Adipose tissue (tissue), 3 donors: Measurements from ENCODE around the gene ACTR6. TPM values are rescaled to one million over a fixed set of nuclear protein-coding genes. Genes with fewer than 3 reads are reported as not detected.
"Not testable (repeated sequence)": the region's sequence is repeated elsewhere in the genome, so short reads cannot be mapped to it uniquely, and the experiment has no call there.

Experiments used
- H3K27ac ChIP-seq: one replicate; pipeline ENCODE4 v1.5.1; 2013; ENCODE audit warnings: low read depth, low read length
- WGBS, 3 donors: extraction: QIAGEN DNeasy Blood & Tissue Kit; methylation state at CpG; one replicate each; pipeline ENCODE4 v1.1.7; 2013; 5-methylcytosine and 5-hydroxymethylcytosine counted together
- polyA plus RNA-seq, 3 donors: library from polyadenylated mRNA; stranded (reverse); fragments of 200-250 nt; gene quantifications; one replicate each; pipeline ENCODE4 v1.2.3, GENCODE V29; 2013
- donor health status: healthy with polysubstance abuse.
- donor health status: Bipolar disorder and iron deficiency.
- donor health status: healthy.

ACTR6 gene
- polyA plus RNA-seq, 3 donors = 6.1 to 21.6 (median 12.9) TPM

DNA sequence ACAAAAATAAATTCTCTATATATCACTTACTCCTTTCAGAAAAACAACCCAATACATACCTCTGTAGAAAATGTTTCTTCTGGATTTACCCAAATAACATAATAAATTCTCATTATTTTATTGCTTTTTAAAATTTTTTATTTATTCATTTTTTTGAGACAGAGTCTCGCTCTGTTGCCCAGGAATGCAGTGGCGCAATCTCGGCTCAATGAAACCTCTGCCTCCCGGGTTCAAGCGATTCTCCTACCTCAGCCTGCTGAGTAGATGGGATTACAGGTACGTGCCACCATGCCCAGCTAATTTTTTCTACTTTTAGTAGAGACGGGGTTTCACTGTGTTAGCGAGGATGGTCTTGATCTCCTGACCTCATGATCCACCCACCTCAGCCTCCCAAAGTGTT is 24.1 kb upstream of the ACTR6 start:
- WGBS, 3 donors = 92 to 96% (median 92%) methylated on average over 8 of the region's 8 CpGs

DNA sequence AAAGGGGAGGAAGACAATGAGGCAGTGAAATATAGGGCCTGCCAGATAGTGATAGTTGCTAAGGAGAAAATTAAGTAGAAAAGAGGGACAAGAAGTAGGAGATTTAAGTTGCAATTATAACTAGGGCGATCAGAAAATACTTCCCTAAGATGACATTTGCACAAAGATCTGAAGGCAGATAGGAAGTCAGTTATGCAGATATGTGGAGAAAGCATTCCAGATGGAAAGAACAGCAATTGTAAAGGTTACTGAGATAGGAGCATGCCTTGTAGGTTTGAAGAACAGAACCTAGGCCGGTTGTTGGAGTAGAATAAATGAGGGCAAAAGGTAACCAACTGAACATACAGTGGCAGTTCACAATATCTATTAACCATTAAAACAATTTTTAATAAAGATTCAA is 21.4 kb upstream of the ACTR6 start:
- WGBS, 3 donors = 90 to 93% (median 91%) methylated on average over 2 of the region's 2 CpGs
- no peak overlapping the region for H3K27ac ChIP-seq

More for the DNA sequence above, 24.1 kb upstream of the ACTR6 start:
- H3K27ac ChIP-seq = not testable (repeated sequence)

DNA sequence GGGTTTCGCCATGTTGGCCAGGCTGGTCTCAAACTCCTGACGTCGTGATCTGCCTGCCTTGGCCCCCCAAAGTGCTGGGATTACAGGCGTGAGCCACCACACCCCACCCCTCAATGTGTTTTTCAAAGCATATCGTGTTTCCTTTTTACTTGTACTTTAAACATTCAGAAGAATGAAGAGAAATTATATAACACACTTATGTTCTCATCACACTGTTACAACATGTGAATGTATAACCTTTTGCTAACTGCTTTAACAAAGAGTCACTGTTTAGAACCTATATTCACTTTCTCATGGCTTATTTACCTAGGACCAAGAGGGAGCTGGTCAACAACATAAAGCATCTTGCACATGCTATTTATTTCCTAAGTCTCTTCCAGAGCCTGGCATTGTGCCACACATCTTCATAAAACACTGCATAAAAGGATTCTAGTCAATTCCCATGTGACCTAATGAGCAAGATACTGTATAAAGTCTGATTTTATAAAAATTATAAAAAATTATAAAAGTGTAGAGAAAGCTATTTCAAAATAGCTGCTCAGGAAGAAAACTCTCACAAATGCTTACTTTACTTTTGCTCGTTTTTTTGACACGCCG is 16.0 kb upstream of the ACTR6 start:
- WGBS, 3 donors = 90 to 97% (median 93%) methylated on average over 8 of the region's 8 CpGs
- H3K27ac ChIP-seq = no peak overlapping the region

DNA sequence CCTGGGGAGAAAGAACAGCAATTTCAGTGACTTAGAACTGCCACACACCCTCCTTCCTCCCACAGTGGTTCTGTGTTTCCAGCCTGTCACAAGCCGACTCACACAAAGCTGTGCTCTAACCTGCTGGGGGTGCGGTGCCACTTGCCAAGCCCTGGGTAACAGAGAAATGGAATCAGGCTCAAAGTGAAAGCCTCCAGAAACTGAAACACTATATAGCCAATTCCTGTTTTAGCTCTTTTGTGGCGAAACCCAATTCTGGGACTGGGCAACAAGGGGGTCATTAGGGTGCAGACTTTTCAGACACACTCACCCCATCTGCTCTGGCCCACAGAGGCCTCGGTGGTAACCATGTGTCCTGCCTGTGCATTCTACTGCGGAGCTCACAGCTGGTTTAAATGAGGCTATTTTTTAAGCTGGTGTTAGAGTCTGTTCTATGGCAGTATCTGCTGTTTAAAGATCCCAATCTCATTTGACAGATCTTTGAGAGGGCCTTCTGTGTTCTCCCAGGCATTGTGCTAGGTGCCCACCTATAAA is 15.2 kb upstream of the ACTR6 start:
- 58 to 78% (median 64%) methylated on average over 5 of the region's 5 CpGs for WGBS, 3 donors
- H3K27ac ChIP-seq = no peak overlapping the region

DNA sequence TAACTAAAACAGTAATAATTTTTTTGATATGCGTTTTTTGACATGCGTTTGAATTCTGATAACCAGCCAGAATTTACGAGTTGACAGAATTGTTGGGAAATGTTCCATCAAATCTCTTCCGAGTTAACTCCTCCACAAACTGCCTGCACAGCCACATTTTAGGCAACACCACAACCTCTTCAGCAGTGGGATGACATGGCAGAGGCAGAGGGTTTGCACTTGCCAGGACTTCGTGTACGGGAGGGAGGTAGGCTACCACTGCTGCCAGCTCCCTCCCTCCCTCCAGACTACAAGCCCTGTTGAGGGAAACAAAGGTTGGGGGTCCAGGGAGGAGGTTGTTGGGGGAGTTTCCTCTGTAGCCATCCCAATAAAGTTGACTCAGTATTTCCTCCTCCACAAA is 14.5 kb upstream of the ACTR6 start:
- 45 to 74% (median 60%) methylated on average over 6 of the region's 6 CpGs for WGBS, 3 donors
- no peak overlapping the region for H3K27ac ChIP-seq

- 93 to 96% (median 94%) methylated on average over 5 of the region's 5 CpGs for WGBS, 3 donors
- H3K27ac ChIP-seq = no peak overlapping the region
Observed at GRCh38 chr12:100187068-100187467, 13.5 kb upstream of the ACTR6 start.

DNA sequence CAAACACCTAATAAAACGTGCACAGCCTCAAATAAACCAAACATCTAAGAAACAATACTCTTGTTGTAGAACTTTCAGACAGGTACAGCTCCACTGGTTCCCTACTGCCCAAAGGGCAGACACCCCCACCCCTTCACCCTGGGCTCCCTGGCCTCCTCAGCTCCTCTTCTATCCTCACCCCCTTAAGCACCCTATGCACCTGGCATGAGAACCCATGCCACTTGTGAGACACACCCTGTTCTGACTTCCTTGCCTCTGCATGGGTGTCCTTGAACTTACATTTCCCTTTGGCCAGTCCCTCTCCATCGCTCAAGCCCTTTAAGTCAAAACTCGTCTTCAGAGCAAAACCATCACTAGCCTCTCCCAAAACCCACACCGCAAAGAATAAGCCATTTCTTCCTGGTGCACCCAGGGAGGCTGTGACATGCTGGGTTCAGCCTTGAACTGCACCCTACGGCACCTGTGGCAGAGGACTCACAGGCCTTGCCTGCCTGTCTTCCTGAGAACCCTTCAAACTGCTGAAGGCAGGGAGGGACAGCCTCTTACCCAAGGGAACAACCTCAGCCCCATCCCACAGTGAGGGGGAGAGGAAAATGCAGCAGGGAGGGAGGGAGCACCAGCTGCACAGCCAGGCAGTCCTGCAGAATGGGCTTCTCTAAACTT is 12.6 kb upstream of the ACTR6 start:
- H3K27ac ChIP-seq = no peak overlapping the region
- WGBS, 3 donors = 92 to 97% (median 93%) methylated on average over 5 of the region's 5 CpGs

- not testable (repeated sequence) for H3K27ac ChIP-seq
- whole genome bisulfite sequencing, 3 donors = 89 to 92% (median 91%) methylated on average over 11 of the region's 11 CpGs
Observed at GRCh38 chr12:100188888-100189635, 11.6 kb upstream of the ACTR6 start.

GRCh38 chr12:100189636-100190394 is 10.8 kb upstream of the ACTR6 start:
- 79 to 95% (median 88%) methylated on average over 13 of the region's 13 CpGs for WGBS, 3 donors

DNA sequence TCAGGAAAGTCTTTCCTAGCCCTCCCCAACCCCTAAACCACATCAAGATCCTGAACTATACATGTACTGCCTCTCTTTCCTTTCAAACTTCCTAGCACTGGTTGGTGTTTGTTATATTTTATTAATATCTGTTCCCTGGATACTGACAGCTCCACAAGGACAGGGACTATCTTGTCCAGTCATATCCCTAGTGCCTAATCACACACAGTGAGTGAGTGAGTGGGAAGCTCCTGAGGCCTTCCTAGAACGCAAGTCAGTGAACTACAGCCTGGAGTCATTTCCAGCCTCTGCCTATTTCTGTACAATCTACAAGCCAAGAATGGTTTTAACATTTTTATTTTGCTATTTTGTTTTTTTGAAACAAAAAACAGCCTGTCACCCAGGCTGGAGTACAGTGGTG is 7.5 kb upstream of the ACTR6 start:
- no peak overlapping the region for H3K27ac ChIP-seq
- WGBS, 3 donors = 79 to 100% (median 89%) methylated on average over 1 of the region's 1 CpG

More at GRCh38 chr12:100189636-100190394, 10.8 kb upstream of the ACTR6 start:
- H3K27ac ChIP-seq = no peak overlapping the region

GRCh38 chr12:100197486-100197885 is 3.1 kb upstream of the ACTR6 start:
- H3K27ac ChIP-seq = no peak overlapping the region
- 92 to 94% (median 93%) methylated on average over 4 of the region's 4 CpGs for WGBS, 3 donors

GRCh38 chr12:100199023-100199346 is 1.6 kb upstream of the ACTR6 start:
- H3K27ac ChIP-seq = no peak overlapping the region
- whole genome bisulfite sequencing, 3 donors = 52 to 56% (median 52%) methylated on average over 6 of the region's 6 CpGs

- H3K27ac ChIP-seq = no peak overlapping the region
- WGBS, 3 donors = 1 to 2% (median 1%) methylated on average over 72 to 79 of the region's 79 CpGs
Observed at GRCh38 chr12:100199347-100200149, 1.1 kb upstream of the ACTR6 start.

- 86 to 88% (median 87%) methylated on average over 24 of the region's 24 CpGs for WGBS, 3 donors
- H3K27ac ChIP-seq = no peak overlapping the region
Observed at GRCh38 chr12:100201604-100202423, 1.2 kb downstream of the ACTR6 start.

DNA sequence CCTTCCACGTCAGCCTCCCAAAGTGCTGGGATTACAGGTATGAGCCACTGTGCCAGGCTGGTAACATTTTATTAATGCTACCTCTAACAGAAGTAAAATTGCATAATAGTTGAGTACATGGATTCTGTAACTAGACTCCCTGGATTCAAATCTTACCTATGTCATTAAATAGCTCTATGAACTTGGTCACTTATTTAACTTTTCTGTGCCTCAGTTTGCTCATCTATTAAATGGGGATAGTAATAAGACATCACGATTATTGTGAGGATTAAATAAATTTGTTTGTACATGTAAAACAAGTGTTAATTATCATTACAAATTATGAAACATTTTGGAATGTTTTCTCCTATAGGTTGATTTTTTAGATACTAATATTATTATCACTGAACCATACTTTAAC is 6.7 kb downstream of the ACTR6 start:
- no peak overlapping the region for H3K27ac ChIP-seq
- WGBS, 3 donors = 93 to 95% (median 94%) methylated on average over 2 of the region's 2 CpGs

DNA sequence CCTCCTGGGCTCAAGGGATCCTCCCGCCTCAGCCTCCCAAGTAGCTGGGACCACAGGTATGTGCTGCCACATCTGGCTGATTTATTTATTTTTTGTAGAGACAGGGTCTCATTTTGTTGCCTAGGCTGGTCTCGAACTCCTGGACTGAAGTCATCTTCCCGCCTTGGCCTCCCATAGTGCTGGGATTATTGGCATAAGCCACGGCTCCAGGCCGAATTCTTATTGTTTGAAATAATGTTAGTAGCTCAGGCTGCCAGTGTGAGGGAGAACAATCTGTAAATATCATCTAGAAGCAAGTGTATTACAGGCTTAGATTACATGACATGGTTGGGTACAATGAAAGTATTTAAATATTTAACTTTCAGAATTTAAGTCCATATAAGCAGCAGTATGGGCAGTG is 8.2 kb downstream of the ACTR6 start:
- no peak overlapping the region for H3K27ac ChIP-seq
- 95 to 98% (median 96%) methylated on average over 5 of the region's 5 CpGs for WGBS, 3 donors

DNA sequence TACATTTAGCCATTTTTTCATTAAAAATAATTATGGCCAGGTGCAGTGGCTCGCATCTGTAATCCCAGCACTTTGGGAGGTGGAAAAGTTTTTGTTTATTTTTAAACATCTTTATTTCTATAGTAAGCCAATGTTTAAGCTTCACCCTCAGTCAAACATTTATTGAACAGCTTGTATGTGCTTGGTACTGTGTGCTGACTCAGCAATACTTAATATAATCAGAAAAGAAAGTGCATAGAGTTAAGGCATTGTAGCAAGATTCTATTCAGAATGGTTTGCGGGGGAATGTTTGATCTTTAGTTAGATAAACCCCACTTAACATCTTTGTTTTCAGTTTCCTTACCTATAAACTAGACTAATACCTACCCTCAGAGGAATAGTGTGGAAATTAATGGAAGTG is 11.1 kb downstream of the ACTR6 start:
- WGBS, 3 donors = 90 to 98% (median 95%) methylated on average over 2 of the region's 2 CpGs
- H3K27ac ChIP-seq = no peak overlapping the region
